GM19395 (cell line): ENCODE data around the gene UBQLN4.

Experiments
- ATAC-seq: cut with Tn5 transposase; IDR thresholded peaks from one replicate; pipeline ENCODE4 v1.9.1; 2021; ENCODE audit warnings: mild to moderate bottlenecking, moderate library complexity; ENCODE audit not compliant: unreplicated experiment

Gene UBQLN4

DNA sequence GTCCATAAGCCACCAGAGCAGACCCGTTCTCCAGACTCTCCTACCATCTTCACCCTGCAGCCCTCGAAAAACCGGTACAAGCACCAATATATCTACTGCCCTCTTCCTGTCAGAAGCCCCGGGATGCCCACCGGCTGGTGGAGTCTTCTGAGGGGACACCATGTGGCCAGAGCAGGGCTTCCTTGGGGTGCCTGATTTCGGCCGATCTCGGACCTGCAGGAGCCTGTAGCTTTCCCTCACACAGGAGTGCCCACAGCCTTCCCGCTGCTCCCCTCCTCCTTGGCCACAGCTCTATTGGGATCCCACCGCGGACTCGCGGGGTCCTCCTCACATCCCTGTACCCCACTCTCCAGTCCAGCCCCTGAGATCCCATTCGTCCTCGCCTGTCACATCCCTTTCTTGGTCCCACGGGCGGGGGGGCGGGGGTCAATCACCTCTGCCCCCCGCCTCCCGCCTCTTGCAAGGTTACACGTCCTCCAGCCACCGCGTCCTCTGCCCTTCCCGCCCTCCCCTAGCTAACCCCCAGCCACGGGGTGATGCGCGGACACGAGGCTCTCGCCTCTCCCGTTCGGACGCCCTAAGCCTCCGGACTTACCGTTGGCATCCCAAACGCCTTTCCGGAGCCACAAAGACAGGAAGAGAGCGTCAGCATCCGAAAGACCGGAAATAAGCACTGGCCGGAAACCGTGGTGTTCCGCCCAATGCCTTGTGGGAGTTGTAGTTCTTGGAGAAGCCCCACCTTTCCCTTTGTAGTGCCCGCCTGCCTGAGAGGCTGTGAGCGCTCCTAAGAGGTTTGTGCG, 33.1 kb downstream of the UBQLN4 start, which contains the start of gene SSR2:
SSR2 (minus strand) TSS at position 659 of the 800 bp plus-strand sequence. CDS start 784 bp downstream, outside the sequence.
- ATAC-seq, result peak; percentile 94

GRCh38 chr1:156019946-156020292, 33.7 kb downstream of the UBQLN4 start:
- ATAC-seq, result no peak

DNA sequence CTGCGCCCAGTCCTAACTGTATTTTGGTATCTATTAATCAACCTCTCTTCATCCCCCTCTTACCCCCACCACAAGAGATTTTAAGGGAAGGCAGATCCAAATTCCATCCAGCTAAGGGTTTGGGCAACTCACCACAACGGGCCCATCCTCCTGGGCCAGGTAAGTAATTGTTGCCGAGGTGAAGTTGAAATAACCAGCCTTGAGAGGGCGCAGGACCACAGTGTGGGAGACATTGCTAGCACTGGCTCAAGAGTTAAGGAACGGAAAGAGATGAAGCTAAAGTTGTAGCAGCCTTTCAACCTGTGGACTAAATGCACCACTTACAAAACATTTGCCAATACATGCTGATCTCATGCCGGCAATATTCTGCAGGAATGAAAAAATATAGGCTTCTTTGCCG, 38.8 kb downstream of the UBQLN4 start:
- ATAC-seq, result no peak

- ATAC-seq, result peak; percentile 83
Observed at GRCh38 chr1:156012051-156012817, 41.4 kb downstream of the UBQLN4 start.

- ATAC-seq, result no peak
Observed at GRCh38 chr1:156009404-156009803, 44.2 kb downstream of the UBQLN4 start.

DNA sequence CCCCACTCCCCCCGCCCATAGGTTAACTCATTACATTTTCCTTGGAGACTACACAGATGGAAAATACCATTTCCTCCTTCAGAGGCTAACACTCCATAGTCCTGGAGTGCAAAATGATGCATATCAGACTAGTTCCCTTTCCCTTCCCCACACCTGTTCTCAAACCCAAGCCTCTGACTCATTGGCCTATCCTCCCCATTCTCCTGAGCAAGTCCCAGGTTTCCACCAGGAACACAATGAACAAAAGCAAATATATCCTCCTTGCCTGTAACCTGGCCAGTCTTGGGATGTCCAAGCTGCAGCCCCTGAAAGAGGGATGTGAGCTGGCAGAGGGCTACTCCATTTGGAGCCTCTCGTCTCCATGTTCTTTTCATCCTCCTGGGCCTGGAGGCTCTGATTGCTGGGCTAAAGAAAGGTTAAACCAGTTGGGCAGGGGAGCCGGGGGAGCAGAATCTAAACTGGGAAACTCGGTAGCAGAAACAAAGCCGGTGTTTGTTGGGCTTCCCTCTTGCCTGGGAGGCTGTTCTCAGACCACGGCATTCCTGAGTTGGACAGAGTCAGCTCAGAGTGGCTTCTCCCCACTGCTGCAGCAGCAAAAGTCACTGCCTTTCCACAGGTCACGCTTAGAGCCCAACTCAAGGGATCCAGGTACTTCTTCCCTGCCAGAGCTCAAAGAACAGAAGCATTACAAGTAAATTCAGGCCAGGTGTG, 46.8 kb downstream of the UBQLN4 start:
- ATAC-seq, result no peak

DNA sequence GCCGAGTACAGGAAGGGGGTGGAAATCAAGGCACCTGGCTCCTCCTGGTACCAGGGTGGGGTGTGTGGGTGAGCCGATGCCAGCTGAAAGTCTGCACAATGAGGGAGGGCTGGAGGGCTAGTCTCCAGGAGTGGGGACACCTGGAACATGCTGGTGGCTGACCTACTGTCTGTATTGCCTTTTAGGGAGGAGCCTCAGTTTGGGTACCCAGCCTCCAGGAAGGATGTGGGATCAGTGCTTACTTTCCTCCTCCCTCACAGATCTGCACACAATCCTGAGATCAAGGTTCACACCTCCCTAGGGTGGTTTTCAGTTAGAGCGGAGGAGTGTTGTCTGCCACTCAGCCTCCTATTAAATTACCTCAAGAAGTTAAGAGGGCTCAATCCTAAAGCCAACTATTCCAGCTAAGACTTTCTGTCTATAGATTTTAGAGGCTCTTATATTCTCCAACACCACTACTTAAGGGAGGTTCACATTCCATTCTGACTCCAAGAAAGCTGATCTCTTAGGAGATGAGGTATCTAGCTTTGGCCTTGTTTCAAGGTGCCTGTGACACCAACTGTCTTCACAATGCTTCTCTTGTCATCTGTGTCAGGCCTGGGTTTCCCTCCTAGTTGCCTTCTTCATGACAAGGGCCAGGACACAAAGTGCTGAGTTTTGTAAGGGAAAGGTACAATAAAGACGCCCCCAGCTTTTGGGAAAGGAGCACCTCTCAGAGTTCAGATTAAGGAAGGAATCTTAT, 48.6 kb downstream of the UBQLN4 start:
- ATAC-seq, result no peak

DNA sequence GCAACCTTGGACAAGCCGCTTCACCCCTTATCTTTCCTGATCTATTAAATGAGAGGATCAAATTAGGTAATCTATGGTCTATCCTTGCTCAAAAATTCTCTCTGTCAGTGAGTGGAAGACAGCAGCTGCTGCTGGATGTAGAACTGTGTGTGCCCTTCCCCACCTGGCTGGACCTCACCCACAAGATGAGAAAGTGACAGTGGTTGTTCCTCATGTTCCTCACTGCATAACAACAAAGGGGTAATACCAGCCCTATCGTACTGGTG, 49.7 kb downstream of the UBQLN4 start:
- ATAC-seq, result no peak

- ATAC-seq, result no peak
Observed at GRCh38 chr1:156002188-156002911, 51.2 kb downstream of the UBQLN4 start.

DNA sequence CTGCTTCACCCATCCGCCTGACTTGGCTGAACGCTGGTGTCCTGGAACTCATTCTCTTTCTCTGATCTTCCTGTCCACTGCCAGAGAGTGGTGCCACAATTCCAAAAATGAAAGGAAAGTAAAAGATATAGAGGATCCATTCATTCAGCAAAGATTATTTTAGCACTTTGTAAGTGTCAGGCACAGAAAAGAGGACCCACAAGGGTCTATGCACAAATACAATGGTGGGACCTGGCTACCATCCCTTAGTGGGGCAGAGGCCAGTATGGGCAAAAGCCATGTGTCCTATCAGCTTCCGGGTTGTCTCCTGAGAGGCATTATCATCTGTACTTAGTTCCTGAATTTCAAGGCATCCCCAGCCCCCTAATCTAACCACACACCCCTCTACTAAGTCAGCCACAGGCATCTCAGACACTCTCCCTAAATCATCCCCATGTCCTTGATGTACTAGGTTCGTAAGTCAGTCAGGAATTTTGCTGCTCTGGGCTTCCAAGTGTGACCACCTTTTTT, 51.9 kb downstream of the UBQLN4 start:
- no peak for ATAC-seq

DNA sequence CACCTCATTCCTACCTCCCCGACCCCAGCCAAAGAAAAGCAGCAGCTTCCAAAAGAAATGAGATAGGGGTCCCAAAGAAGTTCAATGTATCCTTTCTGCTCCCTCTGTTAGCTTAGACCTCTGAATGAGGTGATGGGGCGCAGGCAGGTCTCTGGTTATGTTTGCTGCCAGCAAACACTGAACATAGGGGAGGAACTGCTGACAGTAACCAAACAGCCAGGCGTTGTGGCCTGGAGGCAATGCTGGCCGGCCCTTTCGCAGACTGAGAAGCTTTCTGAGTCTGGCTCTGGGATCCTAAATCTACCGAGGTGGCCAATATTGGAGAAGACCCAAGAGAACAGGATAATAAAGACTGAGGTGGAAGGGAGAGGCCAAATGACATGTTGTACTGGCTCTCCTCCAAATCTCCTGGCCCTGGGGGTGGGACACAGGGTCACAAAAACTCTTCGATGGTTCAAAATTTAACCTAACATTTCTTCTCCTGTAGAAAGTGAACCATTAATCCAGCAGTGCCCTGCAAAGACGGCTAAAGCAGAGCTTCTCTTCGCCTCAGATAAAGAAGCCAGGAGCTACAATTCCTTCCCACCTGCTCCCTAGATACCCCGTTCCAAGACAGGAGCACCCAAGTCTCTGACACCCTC, 52.5 kb downstream of the UBQLN4 start:
- ATAC-seq, result no peak

DNA sequence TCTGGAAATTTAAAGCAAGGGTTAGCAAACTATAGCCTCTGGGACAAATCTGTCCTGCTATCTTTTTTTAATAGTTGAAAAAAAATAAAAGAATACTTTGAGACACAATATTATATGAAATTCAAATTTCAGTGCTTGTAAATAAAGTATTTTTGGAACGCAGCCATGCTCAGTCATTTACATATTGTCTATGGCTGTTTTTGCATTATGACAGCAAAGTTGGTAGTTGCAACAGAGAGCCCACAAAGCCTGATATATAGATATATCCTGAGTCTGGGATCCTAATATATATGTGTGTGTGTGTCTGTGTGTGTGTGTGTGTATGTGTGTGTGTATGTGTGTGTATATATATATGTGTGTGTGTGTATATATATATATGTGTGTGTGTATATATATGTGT, 53.6 kb downstream of the UBQLN4 start:
- no peak for ATAC-seq

DNA sequence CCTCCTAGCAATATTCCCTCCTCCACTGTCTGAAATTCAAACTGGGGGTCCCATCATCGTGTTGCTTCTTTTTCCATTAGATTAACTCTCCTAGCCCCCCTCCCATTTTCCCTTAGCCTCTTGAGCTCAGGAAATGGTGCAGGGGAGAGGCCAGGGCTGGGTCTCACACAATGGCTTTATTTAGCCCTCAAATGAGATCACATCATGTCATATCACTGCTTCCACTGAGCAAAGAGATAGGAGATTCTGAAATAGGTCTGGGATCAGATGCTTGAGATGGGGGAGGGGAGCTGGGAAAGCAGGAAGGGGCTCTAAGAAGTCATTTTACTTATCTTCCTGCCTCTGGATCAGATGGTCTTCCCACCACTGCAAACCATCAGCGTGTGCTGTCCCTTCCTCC, 57.4 kb downstream of the UBQLN4 start:
- no peak for ATAC-seq

- no peak for ATAC-seq
Observed at GRCh38 chr1:155993595-155993994, 60.0 kb downstream of the UBQLN4 start.

DNA sequence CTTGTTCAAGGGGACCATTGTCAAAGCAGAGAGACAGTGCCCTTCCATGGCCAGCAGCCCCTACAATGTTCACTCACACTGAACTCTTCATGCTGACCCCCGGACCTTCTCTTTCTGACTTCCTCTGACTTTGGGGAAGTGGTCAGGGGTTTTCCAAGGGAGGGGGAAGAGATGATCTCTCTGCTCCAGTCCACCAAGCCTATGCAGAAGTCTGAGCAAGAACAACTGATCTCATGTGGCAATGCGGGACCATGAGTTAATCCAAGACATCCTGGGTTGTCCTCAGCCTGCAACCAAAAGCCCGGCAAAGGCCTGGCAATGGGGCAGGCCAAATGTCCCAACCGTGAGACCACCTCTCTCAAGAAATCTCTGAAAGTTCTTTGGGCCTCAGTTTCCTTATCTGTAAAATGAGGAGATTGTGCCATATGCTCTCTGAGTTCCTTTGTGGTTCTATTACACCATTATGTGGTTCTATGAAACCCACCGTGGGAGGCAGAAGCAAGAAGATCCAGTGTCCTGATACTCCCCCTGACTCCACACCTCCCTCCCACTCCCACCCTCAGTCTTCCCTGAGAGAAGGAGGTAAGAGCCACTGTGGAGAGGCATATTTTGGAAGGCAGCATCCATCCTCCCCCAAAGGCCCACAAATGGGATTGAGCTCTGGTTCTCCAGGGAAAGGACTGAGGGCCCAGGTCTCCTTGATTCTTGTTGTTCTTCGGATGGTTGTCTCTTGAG, 63.4 kb downstream of the UBQLN4 start:
- ATAC-seq, result no peak

GRCh38 chr1:155989242-155990004, 64.2 kb downstream of the UBQLN4 start:
- no peak for ATAC-seq
